ENCODE data around the gene COL6A2.

The COL6A2 gene

GRCh38 chr21:46118316-46119143, 20.6 kb downstream of the COL6A2 start:
- H3K36me3 Mint-ChIP-seq (ENCODE audit: low read depth), result no peaks in the 10 kb centered on the region
- H3K27me3 Mint-ChIP-seq (ENCODE audit: low read depth), result no peaks in the 10 kb centered on the region
- H3K4me1 Mint-ChIP-seq (ENCODE audit: low read depth), result no peaks in the 10 kb centered on the region
- H3K9me3 Mint-ChIP-seq, result peaks cover 3% of the 10 kb centered on the region
- H3K4me3 Mint-ChIP-seq, result no peak overlapping the region
- H3K27ac Mint-ChIP-seq, result no peak overlapping the region

- H3K27me3 Mint-ChIP-seq (ENCODE audit: low read depth), result no peaks in the 10 kb centered on the region
- H3K4me3 Mint-ChIP-seq, result no peak overlapping the region
- H3K9me3 Mint-ChIP-seq, result peaks cover 3% of the 10 kb centered on the region
- H3K27ac Mint-ChIP-seq, result no peak overlapping the region
- H3K4me1 Mint-ChIP-seq (ENCODE audit: low read depth), result no peaks in the 10 kb centered on the region
- no peaks in the 10 kb centered on the region for H3K36me3 Mint-ChIP-seq (ENCODE audit: low read depth)
Measured at GRCh38 chr21:46119144-46119636, 21.3 kb downstream of the COL6A2 start.

- Mint-ChIP-seq H3K4me3 (no peak overlapping the region), H3K36me3 (ENCODE audit: low read depth) (no peaks in the 10 kb centered on the region), H3K4me1 (ENCODE audit: low read depth) (no peaks in the 10 kb centered on the region), H3K27me3 (ENCODE audit: low read depth) (no peaks in the 10 kb centered on the region), H3K27ac (no peak overlapping the region), H3K9me3 (peaks cover 3% of the 10 kb centered on the region)
Measured at GRCh38 chr21:46119637-46120271, 21.8 kb downstream of the COL6A2 start.

GRCh38 chr21:46120301-46121285, 22.7 kb downstream of the COL6A2 start:
- Mint-ChIP-seq H3K9me3 (no peaks in the 10 kb centered on the region), H3K4me1 (ENCODE audit: low read depth) (no peaks in the 10 kb centered on the region), H3K27me3 (ENCODE audit: low read depth) (no peaks in the 10 kb centered on the region), H3K36me3 (ENCODE audit: low read depth) (no peaks in the 10 kb centered on the region), H3K27ac (no peak overlapping the region), H3K4me3 (no peak overlapping the region)

- no peaks in the 10 kb centered on the region for H3K4me1 Mint-ChIP-seq (ENCODE audit: low read depth)
- H3K27me3 Mint-ChIP-seq (ENCODE audit: low read depth), result no peaks in the 10 kb centered on the region
- no peaks in the 10 kb centered on the region for H3K9me3 Mint-ChIP-seq
- H3K4me3 Mint-ChIP-seq, result no peak overlapping the region
- no peaks in the 10 kb centered on the region for H3K36me3 Mint-ChIP-seq (ENCODE audit: low read depth)
- no peak overlapping the region for H3K27ac Mint-ChIP-seq
Measured at GRCh38 chr21:46121286-46122221, 23.6 kb downstream of the COL6A2 start.

GRCh38 chr21:46122237-46122671, 24.3 kb downstream of the COL6A2 start:
- Mint-ChIP-seq H3K4me3 (no peak overlapping the region), H3K9me3 (no peaks in the 10 kb centered on the region), H3K4me1 (ENCODE audit: low read depth) (no peaks in the 10 kb centered on the region), H3K36me3 (ENCODE audit: low read depth) (no peaks in the 10 kb centered on the region), H3K27me3 (ENCODE audit: low read depth) (no peaks in the 10 kb centered on the region), H3K27ac (no peak overlapping the region)

GRCh38 chr21:46122758-46123683, 25.1 kb downstream of the COL6A2 start:
- H3K27me3 Mint-ChIP-seq (ENCODE audit: low read depth), result no peaks in the 10 kb centered on the region
- no peak overlapping the region for H3K4me3 Mint-ChIP-seq
- H3K9me3 Mint-ChIP-seq, result no peaks in the 10 kb centered on the region
- no peaks in the 10 kb centered on the region for H3K36me3 Mint-ChIP-seq (ENCODE audit: low read depth)
- H3K27ac Mint-ChIP-seq, result no peak overlapping the region
- H3K4me1 Mint-ChIP-seq (ENCODE audit: low read depth), result no peaks in the 10 kb centered on the region

- no peak overlapping the region for H3K4me3 Mint-ChIP-seq
Measured at GRCh38 chr21:46124083-46124925, 26.4 kb downstream of the COL6A2 start.

GRCh38 chr21:46124926-46125845, 27.3 kb downstream of the COL6A2 start:
- Mint-ChIP-seq H3K4me3 (no peak overlapping the region), H3K27me3 (ENCODE audit: low read depth) (no peaks in the 10 kb centered on the region), H3K4me1 (ENCODE audit: low read depth) (no peaks in the 10 kb centered on the region), H3K36me3 (ENCODE audit: low read depth) (no peaks in the 10 kb centered on the region), H3K27ac (no peak overlapping the region), H3K9me3 (no peaks in the 10 kb centered on the region)

More at GRCh38 chr21:46124083-46124925, 26.4 kb downstream of the COL6A2 start:
- Mint-ChIP-seq H3K27ac (no peak overlapping the region), H3K9me3 (no peaks in the 10 kb centered on the region), H3K4me1 (ENCODE audit: low read depth) (no peaks in the 10 kb centered on the region), H3K36me3 (ENCODE audit: low read depth) (no peaks in the 10 kb centered on the region), H3K27me3 (ENCODE audit: low read depth) (no peaks in the 10 kb centered on the region)

GRCh38 chr21:46125846-46126301, 28.0 kb downstream of the COL6A2 start:
- no peaks in the 10 kb centered on the region for H3K27me3 Mint-ChIP-seq (ENCODE audit: low read depth)
- no peak overlapping the region for H3K27ac Mint-ChIP-seq
- no peaks in the 10 kb centered on the region for H3K4me1 Mint-ChIP-seq (ENCODE audit: low read depth)
- H3K4me3 Mint-ChIP-seq, result no peak overlapping the region
- no peaks in the 10 kb centered on the region for H3K9me3 Mint-ChIP-seq
- no peaks in the 10 kb centered on the region for H3K36me3 Mint-ChIP-seq (ENCODE audit: low read depth)

All from T-helper 1 cell treated with Interleukin-12 subunit alpha and Interleukin-12 subunit beta and Interleukin-4 antibody, amounts not matched to agents 30 μg/mL and 1 μg/mL, for 36 hours (primary cell).